Retinal pigment epithelial cell (primary cell): ENCODE results near the gene SYCP2L.
"Not testable (repeated sequence)": the region's sequence is repeated elsewhere in the genome, so short reads cannot be mapped to it uniquely, and the experiment has no call there.

Experiments used
- DNase-seq: peaks from one replicate; pipeline ENCODE4 v3.0.0-alpha.2; 2010; ENCODE audit warnings: low read depth
- H3K4me3 ChIP-seq: 2 replicates; pipeline ENCODE4 v1.5.1; 2011; ENCODE audit warnings: mild to moderate bottlenecking, low read length, control low read depth, moderate library complexity
- TF ChIP-seq, protein P1 (sequence below): conservative IDR thresholded peaks from 2 replicates; pipeline ENCODE4 v1.5.1; 2011; ENCODE audit warnings: low read depth, low read length, control low read depth, inconsistent platforms

SYCP2L gene

DNA sequence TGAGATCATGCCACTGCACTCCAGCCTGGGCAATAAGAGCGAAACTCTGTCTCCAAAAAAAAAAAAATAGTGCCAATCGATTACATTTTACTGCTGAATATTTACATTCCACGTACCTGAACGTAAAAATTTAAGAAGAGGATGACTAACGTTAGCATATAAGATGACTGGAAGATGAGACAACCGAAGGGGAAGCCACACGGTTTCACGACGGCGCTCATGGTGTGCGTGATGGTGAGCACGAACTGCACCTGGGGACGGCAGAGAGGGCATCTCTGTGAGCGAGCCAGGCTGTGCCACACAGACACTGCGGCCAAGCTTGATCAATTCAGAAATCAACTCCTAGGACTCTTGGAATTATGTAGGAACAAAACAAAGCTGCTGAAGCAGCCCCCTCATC is 102.7 kb downstream of the SYCP2L start:
- TF ChIP-seq, protein P1, sequence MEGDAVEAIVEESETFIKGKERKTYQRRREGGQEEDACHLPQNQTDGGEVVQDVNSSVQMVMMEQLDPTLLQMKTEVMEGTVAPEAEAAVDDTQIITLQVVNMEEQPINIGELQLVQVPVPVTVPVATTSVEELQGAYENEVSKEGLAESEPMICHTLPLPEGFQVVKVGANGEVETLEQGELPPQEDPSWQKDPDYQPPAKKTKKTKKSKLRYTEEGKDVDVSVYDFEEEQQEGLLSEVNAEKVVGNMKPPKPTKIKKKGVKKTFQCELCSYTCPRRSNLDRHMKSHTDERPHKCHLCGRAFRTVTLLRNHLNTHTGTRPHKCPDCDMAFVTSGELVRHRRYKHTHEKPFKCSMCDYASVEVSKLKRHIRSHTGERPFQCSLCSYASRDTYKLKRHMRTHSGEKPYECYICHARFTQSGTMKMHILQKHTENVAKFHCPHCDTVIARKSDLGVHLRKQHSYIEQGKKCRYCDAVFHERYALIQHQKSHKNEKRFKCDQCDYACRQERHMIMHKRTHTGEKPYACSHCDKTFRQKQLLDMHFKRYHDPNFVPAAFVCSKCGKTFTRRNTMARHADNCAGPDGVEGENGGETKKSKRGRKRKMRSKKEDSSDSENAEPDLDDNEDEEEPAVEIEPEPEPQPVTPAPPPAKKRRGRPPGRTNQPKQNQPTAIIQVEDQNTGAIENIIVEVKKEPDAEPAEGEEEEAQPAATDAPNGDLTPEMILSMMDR: no peak
- no peak overlapping the region for H3K4me3 ChIP-seq
- no peak for DNase-seq

DNA sequence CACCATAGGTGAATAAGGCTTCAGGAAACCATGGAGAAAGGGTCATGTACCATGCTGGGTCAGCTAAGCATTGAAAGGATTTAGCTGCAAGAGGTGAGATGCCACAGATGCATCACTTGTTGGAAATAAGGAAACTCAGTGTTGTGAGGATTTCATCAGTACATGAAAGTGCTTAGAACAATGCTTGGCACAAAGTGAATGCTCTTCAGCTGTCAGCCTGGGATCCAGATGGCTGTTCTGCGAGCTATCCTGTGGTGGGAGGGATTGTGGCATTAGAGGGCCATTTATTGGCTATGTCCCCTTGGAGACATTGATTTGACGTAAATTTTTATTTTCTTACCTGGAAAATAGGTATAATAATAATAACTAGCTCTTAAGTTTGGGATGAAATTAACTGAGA is 104.3 kb downstream of the SYCP2L start:
- no peak for DNase-seq
- no peak overlapping the region for H3K4me3 ChIP-seq
- TF ChIP-seq, protein P1: no peak

DNA sequence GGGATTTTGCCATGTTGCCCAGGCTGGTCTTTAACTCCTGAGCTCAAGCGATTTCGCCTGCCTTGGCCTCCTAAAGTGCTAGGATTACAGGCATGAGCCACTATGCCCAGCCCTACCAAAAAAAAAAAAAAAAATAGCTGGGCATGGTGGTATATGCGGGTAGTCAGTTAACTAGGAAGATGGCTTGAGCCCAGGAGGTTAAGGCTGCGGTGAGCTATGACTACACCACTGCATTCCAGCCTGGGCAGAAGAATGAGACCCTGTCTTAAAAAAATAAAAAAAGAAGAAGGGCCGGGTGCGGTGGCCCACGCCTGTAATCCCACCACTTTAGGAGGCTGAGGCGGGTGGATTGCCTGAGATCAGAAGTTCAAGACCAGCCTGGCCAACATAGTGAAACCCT is 107.0 kb downstream of the SYCP2L start:
- no peak overlapping the region for H3K4me3 ChIP-seq
- no peak for DNase-seq
- TF ChIP-seq, protein P1: no peak

DNA sequence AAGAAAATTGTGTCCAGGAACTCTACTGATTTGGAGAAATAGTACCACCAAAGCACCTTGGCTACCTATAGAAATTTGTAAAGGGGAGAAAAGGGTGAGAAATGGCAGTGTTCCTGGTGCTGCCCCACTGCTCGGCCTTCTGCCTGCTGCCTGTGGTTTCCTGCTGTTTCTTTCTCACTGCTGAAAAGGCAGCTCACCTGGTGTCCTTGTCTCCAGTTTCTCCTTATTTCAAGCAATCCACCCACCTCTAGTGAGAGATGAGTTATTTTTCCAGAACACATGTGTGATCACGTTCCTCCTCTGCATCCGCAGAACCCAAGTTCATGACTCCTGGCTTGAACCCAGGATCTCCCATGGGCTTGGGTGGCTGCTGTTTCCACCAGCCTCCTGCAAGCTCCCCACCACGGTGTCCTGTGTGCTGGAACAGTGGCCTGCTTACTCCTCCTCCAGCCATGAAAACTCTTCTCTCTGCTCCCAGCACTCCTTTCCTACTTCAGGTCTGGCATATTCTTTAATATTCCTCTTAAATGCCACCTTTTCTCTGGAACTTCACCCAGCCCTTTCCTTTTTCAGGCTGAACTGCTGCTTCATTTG is 108.4 kb downstream of the SYCP2L start:
- TF ChIP-seq, protein P1: no peak
- DNase-seq: no peak

DNA sequence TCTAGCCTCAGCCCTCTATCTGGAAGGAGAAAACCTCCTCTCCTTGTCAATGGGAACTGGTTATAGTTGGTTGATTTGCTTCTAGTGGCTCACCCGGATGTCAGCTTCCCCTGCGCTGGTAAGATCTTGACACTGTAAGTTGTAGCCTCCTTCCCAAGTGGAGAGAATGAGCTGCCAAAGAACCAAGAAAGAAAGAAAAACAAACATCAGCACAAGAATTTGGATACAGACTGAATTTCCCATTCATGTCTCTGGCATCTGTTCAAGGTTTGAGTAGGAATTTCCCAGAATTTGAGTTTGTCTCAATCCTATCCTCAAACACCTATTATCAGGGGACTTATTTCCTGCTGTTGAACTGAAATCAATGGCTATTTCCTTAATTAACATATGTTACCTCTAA is 113.1 kb downstream of the SYCP2L start:
- TF ChIP-seq, protein P1: no peak
- no peak for DNase-seq
- H3K4me3 ChIP-seq: no peak overlapping the region

More for the DNA sequence above, 108.4 kb downstream of the SYCP2L start:
- H3K4me3 ChIP-seq: no peak overlapping the region

DNA sequence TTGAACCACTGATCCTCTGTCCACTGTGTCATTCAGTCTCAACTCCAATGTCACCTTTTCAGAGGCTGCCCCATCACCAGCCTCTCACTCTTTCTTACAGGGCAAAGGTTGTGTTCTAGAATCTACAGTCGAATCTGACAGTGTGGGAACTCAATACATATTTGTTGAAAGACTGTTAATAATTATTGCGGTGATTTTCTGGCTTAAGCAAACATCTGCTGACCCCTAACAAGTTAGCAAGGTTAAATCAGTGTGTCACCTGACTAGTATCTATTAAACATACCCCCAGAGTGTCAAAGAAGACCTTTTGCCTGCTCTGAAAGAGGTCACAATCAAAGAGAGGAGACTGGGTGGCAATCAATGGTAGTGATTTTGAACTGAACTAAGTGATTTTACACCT is 115.3 kb downstream of the SYCP2L start:
- no peak overlapping the region for H3K4me3 ChIP-seq

DNA sequence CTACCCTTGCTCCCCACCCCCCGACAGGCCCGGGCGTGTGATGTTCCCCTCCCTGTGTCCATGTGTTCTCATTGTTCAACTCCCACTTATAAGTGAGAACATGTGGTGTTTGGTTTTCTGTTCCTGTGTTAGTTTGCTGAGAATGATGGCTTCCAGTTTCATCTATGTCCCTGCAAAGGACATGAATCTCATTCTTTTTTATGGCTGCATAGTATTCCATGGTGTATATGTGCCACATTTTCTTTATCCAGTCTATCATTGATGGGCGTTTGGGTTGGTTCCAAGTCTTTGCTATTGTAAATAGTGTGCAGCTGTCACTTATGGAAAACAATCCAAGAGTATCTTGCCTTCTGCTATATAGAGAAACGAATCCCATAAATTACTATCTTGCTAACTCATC is 116.4 kb downstream of the SYCP2L start:
- not testable (repeated sequence) for H3K4me3 ChIP-seq, DNase-seq

More for the DNA sequence above, 115.3 kb downstream of the SYCP2L start:
- TF ChIP-seq, protein P1: no peak
- no peak for DNase-seq
